PC-3 (cell line): ENCODE measurements around the gene FBXL16. TPM values are rescaled to one million over a fixed set of nuclear protein-coding genes. Genes with fewer than 3 reads are reported as not detected.
A peak's percentile ranks its signal among the peaks of the same experiment; 100 is the strongest.
"Not testable (repeated sequence)": the region's sequence is repeated elsewhere in the genome, so short reads cannot be mapped to it uniquely, and the experiment has no call there.

ENCODE experiments used
- ATAC-seq: fragments of 200-7000 bp; cut with Tn5 transposase; 2 replicates; pipeline ENCODE4 v1.9.1; 2020; ENCODE audit warnings: mild to moderate bottlenecking, moderate library complexity
- Bru-seq: library from RNA; stranded (reverse); fragments of 400-500 nt; gene quantifications from one replicate; lab custom pipeline; 2021; lab: Mats Ljungman, UMichigan
- BruChase-seq, 2 experiments: library from RNA; stranded (reverse); fragments of 400-500 nt; gene quantifications; one replicate each; lab custom pipeline; 2021; lab: Mats Ljungman, UMichigan
- BruUV-seq: library from RNA; stranded (reverse); fragments of 400-500 nt; replicated peaks from 2 replicates; lab custom pipeline; 2021; lab: Mats Ljungman, UMichigan
- CTCF ChIA-PET: fragments of 300-600 bp; sonication (Branson Sonifier 250); formaldehyde crosslinking; loops from one replicate; lab custom pipeline; 2022; ENCODE audit warnings: antibody characterized with exemption; lab: Charles Lee
- POLR2A ChIA-PET: fragments of 300-600 bp; sonication (Branson Sonifier 250); formaldehyde crosslinking; loops from one replicate; lab custom pipeline; 2022; ENCODE audit warnings: antibody characterized with exemption; ENCODE audit not compliant: unreplicated experiment; lab: Charles Lee
- DNase-seq: peaks from one replicate; pipeline ENCODE4 v3.0.0-alpha.2; 2015
- H2AFZ ChIP-seq: fragments of 300-600 bp; sonication (generic); 2 replicates; pipeline ENCODE4 v1.6.0; 2016; ENCODE audit warnings: antibody characterized with exemption, low read length
- H3F3A ChIP-seq: fragments of 300-600 bp; sonication (generic); one replicate; pipeline ENCODE4 v1.6.0; 2017; ENCODE audit warnings: antibody characterized with exemption, low read length, control low read depth, mild to moderate bottlenecking; ENCODE audit not compliant: unreplicated experiment
- H3K27ac ChIP-seq: fragments of 300-600 bp; sonication (generic); 2 replicates; pipeline ENCODE4 v1.5.1; 2016; ENCODE audit warnings: mild to moderate bottlenecking, low read length
- H3K27me3 ChIP-seq: fragments of 300-600 bp; sonication (generic); 2 replicates; pipeline ENCODE4 v1.6.1; 2016; ENCODE audit warnings: low read length, mixed read lengths
- H3K36me3 ChIP-seq: fragments of 300-600 bp; sonication (generic); 2 replicates; pipeline ENCODE4 v1.6.1; 2016; ENCODE audit warnings: low read depth, mixed run types, low read length, mixed read lengths
- H3K4me1 ChIP-seq: fragments of 300-600 bp; sonication (generic); 2 replicates; pipeline ENCODE4 v1.5.1; 2016; ENCODE audit warnings: low read length; ENCODE audit not compliant: insufficient read depth
- H3K4me2 ChIP-seq: fragments of 300-600 bp; sonication (generic); 2 replicates; pipeline ENCODE4 v1.6.0; 2016; ENCODE audit warnings: low read length
- H3K4me3 ChIP-seq: fragments of 300-600 bp; sonication (generic); 2 replicates; pipeline ENCODE4 v1.5.1; 2016; ENCODE audit warnings: mild to moderate bottlenecking, low read length, mixed read lengths
- H3K79me2 ChIP-seq: fragments of 300-600 bp; sonication (generic); 2 replicates; pipeline ENCODE4 v1.6.1; 2017; ENCODE audit warnings: low read length, mixed read lengths
- H3K9ac ChIP-seq: fragments of 300-600 bp; sonication (generic); 2 replicates; pipeline ENCODE4 v1.6.0; 2016; ENCODE audit warnings: mild to moderate bottlenecking, low read length
- H3K9me2 ChIP-seq: fragments of 300-600 bp; sonication (generic); replicated peaks from 2 replicates; pipeline ENCODE4 v1.6.1; 2016; ENCODE audit warnings: mixed run types, low read length, mixed read lengths
- H3K9me3 ChIP-seq: fragments of 300-600 bp; sonication (generic); 2 replicates; pipeline ENCODE4 v1.6.1; 2016; ENCODE audit warnings: low read length, mixed read lengths
- H4K20me1 ChIP-seq: fragments of 300-600 bp; sonication (generic); 2 replicates; pipeline ENCODE4 v1.6.1; 2016; ENCODE audit warnings: low read length, mixed read lengths
- EZH2 ChIP-seq: fragments of 300-600 bp; sonication (generic); IDR thresholded peaks from one replicate; pipeline ENCODE4 v1.6.1; 2017; ENCODE audit warnings: antibody characterized with exemption, mild to moderate bottlenecking, low read length; ENCODE audit not compliant: unreplicated experiment
- EZH2phosphoT487 ChIP-seq: fragments of 300-600 bp; sonication (generic); IDR thresholded peaks from 2 replicates; pipeline ENCODE4 v1.6.1; 2018; ENCODE audit warnings: mild to moderate bottlenecking, antibody characterized with exemption, low read length, borderline replicate concordance
- intact Hi-C: fragments of 100-400 bp; cut with micrococcal nuclease; formaldehyde crosslinking; loops from 2 replicates; pipeline ENCODE4 v1.9.0; 2023
- long read RNA-seq: library from polyadenylated mRNA; unstranded; transcript quantifications from one replicate; pipeline ENCODE4 v2.0.0, GENCODE V29; 2021; ENCODE audit not compliant: unreplicated experiment
- total RNA-seq: library from RNA; depleted of rRNA; stranded (reverse); fragments of >200 nt; gene quantifications from 2 replicates; pipeline ENCODE4 v1.2.3, GENCODE V29; 2014; rRNA removed
- TF ChIP-seq, protein P1 (sequence below): fragments of 300-600 bp; sonication (generic); conservative IDR thresholded peaks from 2 replicates; pipeline ENCODE4 v1.5.1; 2017; ENCODE audit warnings: antibody characterized with exemption, low read depth, mild to moderate bottlenecking, low read length

The FBXL16 gene, protein sequence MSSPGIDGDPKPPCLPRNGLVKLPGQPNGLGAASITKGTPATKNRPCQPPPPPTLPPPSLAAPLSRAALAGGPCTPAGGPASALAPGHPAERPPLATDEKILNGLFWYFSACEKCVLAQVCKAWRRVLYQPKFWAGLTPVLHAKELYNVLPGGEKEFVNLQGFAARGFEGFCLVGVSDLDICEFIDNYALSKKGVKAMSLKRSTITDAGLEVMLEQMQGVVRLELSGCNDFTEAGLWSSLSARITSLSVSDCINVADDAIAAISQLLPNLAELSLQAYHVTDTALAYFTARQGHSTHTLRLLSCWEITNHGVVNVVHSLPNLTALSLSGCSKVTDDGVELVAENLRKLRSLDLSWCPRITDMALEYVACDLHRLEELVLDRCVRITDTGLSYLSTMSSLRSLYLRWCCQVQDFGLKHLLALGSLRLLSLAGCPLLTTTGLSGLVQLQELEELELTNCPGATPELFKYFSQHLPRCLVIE
- total RNA-seq = 4.3 and 7.5 TPM in 2 replicates
- percentile 38 among the genes with signal in this experiment for Bru-seq, nascent RNA
- BruChase-seq, experiment 1, labeled RNA remaining after a 6-hour chase = percentile 49 among the genes with signal in this experiment
- percentile 40 among the genes with signal in this experiment for BruChase-seq, experiment 2, labeled RNA remaining after a 2-hour chase
- long read RNA-seq, partial matches to known transcripts = 2 of 34 reads
- long read RNA-seq, other reads (novel, unspliced or antisense) = 30 of 34 reads

DNA sequence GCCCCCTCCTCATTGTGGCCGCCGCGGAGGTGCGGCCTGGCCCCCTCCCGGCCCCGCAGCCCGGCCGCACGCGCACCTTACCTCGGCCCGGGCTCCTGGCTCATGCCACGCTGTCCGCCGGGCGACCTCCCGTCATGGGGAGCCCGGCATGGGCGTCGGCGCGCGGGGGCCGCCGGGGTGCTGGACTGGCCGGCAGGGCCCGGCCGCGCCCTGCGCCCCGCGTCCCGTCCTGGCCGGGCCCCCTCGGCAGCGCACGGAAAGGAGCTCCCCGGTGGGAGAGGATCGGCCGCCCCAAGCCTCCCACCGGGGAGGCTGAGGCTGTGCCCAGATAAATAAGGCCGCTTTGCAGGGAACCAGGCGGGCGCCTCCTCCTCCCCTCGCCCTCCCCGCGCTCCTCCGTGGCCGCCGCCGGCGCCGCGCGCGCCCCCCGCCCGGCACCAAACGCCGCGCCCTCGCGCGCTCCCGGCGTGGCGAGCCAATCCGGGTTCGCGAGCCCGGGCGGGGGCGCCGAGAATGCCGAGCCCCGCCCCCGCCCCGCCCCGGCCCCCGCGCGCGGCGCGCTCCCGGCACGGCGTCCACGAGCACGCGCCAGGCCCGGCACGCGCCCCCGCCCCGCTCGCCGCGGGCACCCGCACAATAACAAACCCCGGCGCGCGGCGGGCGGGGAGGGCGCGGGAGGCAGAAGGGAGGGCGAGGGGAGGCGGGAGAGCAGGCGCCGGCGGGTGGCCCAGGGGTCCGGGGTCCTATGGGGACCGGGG, at the start of gene FBXL16:
FBXL16 (minus strand) TSS at position 371 of the 758 bp plus-strand sequence. CDS start 8,396 bp downstream, outside the sequence.
- BruUV-seq = no TSS peak
- peak within 1 kb of the TSS; percentile 72 for H3K4me2 ChIP-seq
- ATAC-seq (peak; percentile 23; the same call in 1 of the 2 replicates), DNase-seq (peak; percentile 49)
- H3K36me3 ChIP-seq = no peaks in the 10 kb centered on the region
- POLR2A ChIA-PET = no interaction called here
- H3K79me2 ChIP-seq = no peaks in the 10 kb centered on the region
- no peak for TF ChIP-seq EZH2
- TF ChIP-seq, protein P1, sequence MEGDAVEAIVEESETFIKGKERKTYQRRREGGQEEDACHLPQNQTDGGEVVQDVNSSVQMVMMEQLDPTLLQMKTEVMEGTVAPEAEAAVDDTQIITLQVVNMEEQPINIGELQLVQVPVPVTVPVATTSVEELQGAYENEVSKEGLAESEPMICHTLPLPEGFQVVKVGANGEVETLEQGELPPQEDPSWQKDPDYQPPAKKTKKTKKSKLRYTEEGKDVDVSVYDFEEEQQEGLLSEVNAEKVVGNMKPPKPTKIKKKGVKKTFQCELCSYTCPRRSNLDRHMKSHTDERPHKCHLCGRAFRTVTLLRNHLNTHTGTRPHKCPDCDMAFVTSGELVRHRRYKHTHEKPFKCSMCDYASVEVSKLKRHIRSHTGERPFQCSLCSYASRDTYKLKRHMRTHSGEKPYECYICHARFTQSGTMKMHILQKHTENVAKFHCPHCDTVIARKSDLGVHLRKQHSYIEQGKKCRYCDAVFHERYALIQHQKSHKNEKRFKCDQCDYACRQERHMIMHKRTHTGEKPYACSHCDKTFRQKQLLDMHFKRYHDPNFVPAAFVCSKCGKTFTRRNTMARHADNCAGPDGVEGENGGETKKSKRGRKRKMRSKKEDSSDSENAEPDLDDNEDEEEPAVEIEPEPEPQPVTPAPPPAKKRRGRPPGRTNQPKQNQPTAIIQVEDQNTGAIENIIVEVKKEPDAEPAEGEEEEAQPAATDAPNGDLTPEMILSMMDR = no peak
- TF ChIP-seq EZH2phosphoT487 = no peak
- CTCF ChIA-PET = no interaction called here
- H3K4me3 ChIP-seq = peak within 1 kb of the TSS; percentile 55
- H3K27ac ChIP-seq = no peak within 1 kb of the TSS
- no peak within 1 kb of the TSS for H3K9ac ChIP-seq
- intact Hi-C loops = no loop called here
- no peaks in the 10 kb centered on the region for H3F3A ChIP-seq
- H2AFZ ChIP-seq = no peak within 1 kb of the TSS
- no peaks in the 10 kb centered on the region for H4K20me1 ChIP-seq
- H3K4me1 ChIP-seq = no peaks in the 10 kb centered on the region
- H3K27me3 ChIP-seq = peaks cover 39% of the 10 kb centered on the region
- H3K9me2 ChIP-seq = no peaks in the 10 kb centered on the region
- no peaks in the 10 kb centered on the region for H3K9me3 ChIP-seq

DNA sequence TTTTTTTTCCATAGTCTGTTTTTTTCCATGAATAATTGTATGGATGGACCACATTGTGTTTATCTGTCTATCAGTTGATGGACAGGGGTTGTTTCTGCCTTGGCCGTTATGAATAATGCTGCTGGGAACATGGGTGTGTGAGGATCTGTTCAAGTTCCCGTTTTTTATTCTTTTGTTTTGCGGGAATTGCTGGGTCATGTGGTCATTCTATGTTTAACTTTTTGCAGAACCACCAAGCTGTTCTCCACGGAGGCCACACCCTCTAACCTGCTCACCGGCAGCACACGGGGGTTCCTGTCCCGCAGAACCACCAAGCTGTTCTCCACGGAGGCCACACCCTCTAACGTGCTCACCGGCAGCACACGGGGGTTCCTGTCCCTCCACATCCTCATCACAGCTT, 49.1 kb upstream of the FBXL16 start:
- TF ChIP-seq, protein P1 = no peak
- TF ChIP-seq EZH2 = no peak
- no peak for TF ChIP-seq EZH2phosphoT487
- CTCF ChIA-PET = no interaction called here

DNA sequence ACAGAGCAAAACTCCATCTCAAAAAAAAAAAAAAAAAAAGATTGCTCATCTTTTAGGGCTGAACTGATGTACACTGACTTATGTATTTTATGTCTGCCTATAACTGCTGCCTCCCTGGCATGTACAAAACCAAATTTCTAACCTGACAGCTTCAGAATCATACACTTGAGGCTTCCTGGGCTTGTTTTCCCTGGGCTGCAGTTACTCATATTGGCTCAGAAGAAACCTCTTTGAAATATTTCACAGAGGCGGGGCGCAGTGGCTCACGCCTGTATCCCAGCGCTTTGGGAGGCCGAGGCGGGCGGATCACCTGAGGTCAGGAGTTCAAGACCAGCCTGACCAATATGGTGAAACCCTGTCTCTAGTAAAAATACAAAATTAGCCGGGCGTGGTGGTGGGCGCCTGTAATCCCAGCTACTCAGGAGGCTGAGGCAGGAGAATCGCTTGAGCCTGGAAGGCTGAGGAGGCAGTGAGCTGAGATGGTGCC, 48.6 kb upstream of the FBXL16 start:
- BruUV-seq, H2AFZ ChIP-seq, H3K79me2 ChIP-seq, H3K4me3 ChIP-seq, H3K9ac ChIP-seq, H3K27me3 ChIP-seq, H3K4me1 ChIP-seq, POLR2A ChIA-PET, ATAC-seq, H3F3A ChIP-seq, DNase-seq, H3K36me3 ChIP-seq, H3K4me2 ChIP-seq, intact Hi-C loops, CTCF ChIA-PET, H3K27ac ChIP-seq, H3K9me3 ChIP-seq, H4K20me1 ChIP-seq, H3K9me2 ChIP-seq: not testable (repeated sequence)

More for the DNA sequence above, 49.1 kb upstream of the FBXL16 start:
- H3K36me3 ChIP-seq = no peaks in the 10 kb centered on the region
- H2AFZ ChIP-seq = no peak overlapping the region
- H3K9me2 ChIP-seq = no peaks in the 10 kb centered on the region
- intact Hi-C loops = no loop called here
- H3K4me1 ChIP-seq = no peaks in the 10 kb centered on the region
- no peaks in the 10 kb centered on the region for H3F3A ChIP-seq
- POLR2A ChIA-PET = no interaction called here
- no peaks in the 10 kb centered on the region for H3K9me3 ChIP-seq
- no peaks in the 10 kb centered on the region for H3K79me2 ChIP-seq
- H3K27me3 ChIP-seq = no peaks in the 10 kb centered on the region
- H3K27ac ChIP-seq = no peak overlapping the region
- ATAC-seq (no peak), DNase-seq (no peak)
- no TSS peak for BruUV-seq
- no peak overlapping the region for H3K9ac ChIP-seq
- H3K4me2 ChIP-seq = no peak overlapping the region
- no peaks in the 10 kb centered on the region for H4K20me1 ChIP-seq
- no peak overlapping the region for H3K4me3 ChIP-seq
